GM12878 (cell line): ENCODE results near the gene PCK2. TPM values are rescaled to one million over a fixed set of nuclear protein-coding genes. Genes with fewer than 3 reads are reported as not detected.

ENCODE experiments used
- ATAC-seq: fragments of 200-7000 bp; cut with Tn5 transposase; 3 replicates; pipeline ENCODE4 v1.9.1; 2020; ENCODE audit warnings: mild to moderate bottlenecking, moderate library complexity
- BruUV-seq: library from RNA; stranded (reverse); fragments of 400-500 nt; replicated peaks from 2 replicates; lab custom pipeline; 2021; lab: Mats Ljungman, UMichigan
- CTCF ChIA-PET: fragments of 300-600 bp; sonication (Branson Sonifier 250); formaldehyde crosslinking; extraction: SDS; loops from one replicate; lab custom pipeline; 2021; ENCODE audit warnings: inconsistent platforms; lab: Yijun Ruan, JAX
- POLR2A ChIA-PET: fragments of 350-600 bp; formaldehyde crosslinking; extraction: SDS; loops from one replicate; lab custom pipeline; 2021; ENCODE audit warnings: inconsistent platforms; lab: Charles Lee
- RAD21 ChIA-PET: fragments of 300-600 bp; sonication (Branson Sonifier 250); formaldehyde crosslinking; loops from one replicate; lab custom pipeline; 2023; ENCODE audit warnings: antibody characterized with exemption; ENCODE audit not compliant: unreplicated experiment; lab: Charles Lee
- SMC1A ChIA-PET: fragments of 300-600 bp; sonication (Branson Sonifier 250); formaldehyde crosslinking; loops from one replicate; lab custom pipeline; 2023; ENCODE audit not compliant: unreplicated experiment, uncharacterized antibody; lab: Charles Lee
- DNase-seq: peaks from one replicate; pipeline ENCODE4 v3.0.0-alpha.2; 2011; ENCODE audit warnings: low read depth, low spot score
- FAIRE-seq: peaks from 3 replicates; lab custom pipeline; 2011; peaks lifted over from hg19 to GRCh38; lab: Jason Lieb, UNC
- H2AFZ ChIP-seq: 2 replicates; pipeline ENCODE4 v1.6.0; 2011; ENCODE audit warnings: low read depth, low read length, control low read depth; ENCODE audit not compliant: control insufficient read depth
- H3K27ac ChIP-seq: 2 replicates; pipeline ENCODE4 v1.5.1; 2011; ENCODE audit warnings: control low read depth; ENCODE audit not compliant: control insufficient read depth, insufficient read depth
- H3K27me3 ChIP-seq, 2 experiments: replicated peaks in 1 of 2; 2 replicates each; pipeline versions ENCODE4 v1.6.0 to v1.6.1; 2011; ENCODE audit warnings: low read length in 1 of 2; ENCODE audit not compliant: control insufficient read depth in 2 of 2, insufficient read depth in 2 of 2
- H3K36me3 ChIP-seq, 2 experiments: 2 replicates each; pipeline ENCODE4 v1.5.1; 2011; ENCODE audit warnings: low read length in 1 of 2; ENCODE audit not compliant: control insufficient read depth in 2 of 2, insufficient read depth in 2 of 2
- H3K4me1 ChIP-seq: 2 replicates; pipeline ENCODE4 v1.6.1; 2011; ENCODE audit warnings: mild to moderate bottlenecking, low read length, moderate library complexity, mixed read lengths; ENCODE audit not compliant: control insufficient read depth, insufficient read depth
- H3K4me2 ChIP-seq: 2 replicates; pipeline ENCODE4 v1.6.0; 2011; ENCODE audit warnings: control low read depth; ENCODE audit not compliant: control insufficient read depth, insufficient read depth
- H3K4me3 ChIP-seq: fragments of 200-600 bp; sonication (generic); 2 replicates; pipeline ENCODE4 v1.5.1; 2016
- H3K79me2 ChIP-seq: 2 replicates; pipeline ENCODE4 v1.6.0; 2011; ENCODE audit warnings: low read length; ENCODE audit not compliant: control insufficient read depth, insufficient read depth
- H3K9ac ChIP-seq: 2 replicates; pipeline ENCODE4 v1.8.0; 2011; ENCODE audit warnings: low read length, control low read depth, mixed read lengths; ENCODE audit not compliant: control insufficient read depth, insufficient read depth
- H3K9me3 ChIP-seq: replicated peaks from 3 replicates; pipeline ENCODE4 v1.5.1; 2011; ENCODE audit warnings: mild to moderate bottlenecking, low read length; ENCODE audit not compliant: control insufficient read depth, insufficient read depth
- H4K20me1 ChIP-seq: 2 replicates; pipeline ENCODE4 v1.6.0; 2011; ENCODE audit not compliant: control insufficient read depth, insufficient read depth
- ASH2L ChIP-seq: fragments of 300-600, 200-600 bp; sonication (generic); IDR thresholded peaks from 2 replicates; pipeline ENCODE4 v1.6.1; 2017; ENCODE audit warnings: low read depth, mild to moderate bottlenecking, borderline replicate concordance
- CEBPB ChIP-seq, 2 experiments: fragments of 150-350 bp in 1 of 2; IDR thresholded peaks; 2 replicates each; pipeline ENCODE4 v1.6.1; 2012 to 2014; ENCODE audit warnings: low read depth in 2 of 2, low read length in 2 of 2, borderline replicate concordance in 1 of 2, inconsistent platforms in 1 of 2
- HDAC2 ChIP-seq: fragments of 200-600 bp; sonication (generic); IDR thresholded peaks from 2 replicates; pipeline ENCODE4 v1.6.1; 2017
- KLF5 ChIP-seq: fragments of 450-650 bp; IDR thresholded peaks from 2 replicates; pipeline ENCODE4 v1.6.1; 2014; ENCODE audit warnings: mild to moderate bottlenecking; ENCODE audit not compliant: partially characterized antibody
- MTA2 ChIP-seq: fragments of 450-650 bp; IDR thresholded peaks from 2 replicates; pipeline ENCODE4 v1.6.1; 2016; ENCODE audit warnings: low read depth, mild to moderate bottlenecking, moderate library complexity
- MTA3 ChIP-seq: IDR thresholded peaks from 2 replicates; pipeline ENCODE4 v1.6.1; 2012; ENCODE audit warnings: low read length, inconsistent platforms, borderline replicate concordance
- SIN3A ChIP-seq: IDR thresholded peaks from 2 replicates; pipeline ENCODE4 v1.6.1; 2012; ENCODE audit warnings: low read depth, low read length, improper control_type of control experiment
- SMARCA5 ChIP-seq: fragments of 450-650 bp; IDR thresholded peaks from 2 replicates; pipeline ENCODE4 v1.6.1; 2017; ENCODE audit warnings: mild to moderate bottlenecking
- SREBF2 ChIP-seq: IDR thresholded peaks from 2 replicates; pipeline ENCODE4 v1.6.1; 2012; ENCODE audit warnings: mild to moderate bottlenecking, low read length
- TCF7 ChIP-seq: IDR thresholded peaks from 2 replicates; pipeline ENCODE4 v1.6.1; 2014; ENCODE audit warnings: antibody characterized with exemption, borderline replicate concordance
- WGBS: methylation state at CpG from one replicate; pipeline ENCODE4 v1.1.6; 2016; ENCODE audit warnings: low lambda C conversion rate; ENCODE audit not compliant: insufficient replicate concordance, insufficient coverage; ENCODE audit errors: missing lambda C conversion rate; 5-methylcytosine and 5-hydroxymethylcytosine counted together
- in situ Hi-C: fragments of 300-500 bp; cut with MboI; formaldehyde crosslinking; loops from 9 replicates; pipeline ENCODE4 v1.14.3; 2018; ENCODE audit warnings: mixed read lengths
- intact Hi-C: fragments of 100-400 bp; cut with micrococcal nuclease; formaldehyde crosslinking; loops from one replicate; pipeline ENCODE4 v1.14.2; 2022; ENCODE audit not compliant: unreplicated experiment
- polyA plus RNA-seq, 11 experiments: library from polyadenylated mRNA; depleted of rRNA in 4 of 11; unstranded in 6 of 11; stranded (reverse) in 5 of 11; fragments of >200 nt; fragmentation: Nextera tagmentation in 4 of 11; fragmentation: Illumina TruSeq in 1 of 11; extraction: Ambion mirVana in 4 of 11; extraction: Trizol in 1 of 11; gene quantifications; 1 replicate in 1 of 11; 2 replicates in 10 of 11; pipeline versions ENCODE4 v1.2.1 to v1.2.3, GENCODE V29; 2011 to 2016; ENCODE audit warnings: inconsistent platforms in 2 of 11, missing spikeins in 2 of 11, low read depth in 1 of 11
- total RNA-seq, 4 experiments: library from RNA; depleted of rRNA in 3 of 4; stranded (reverse); fragments of >200 nt in 3 of 4; fragmentation: Illumina TruSeq in 1 of 4; extraction: Trizol in 1 of 4; gene quantifications; 2 replicates each; pipeline versions ENCODE4 v1.2.1 to v1.2.3, GENCODE V29; 2013 to 2021
- TF ChIP-seq, protein P1 (sequence below): IDR thresholded peaks from 2 replicates; pipeline ENCODE4 v1.6.1; 2012; ENCODE audit warnings: improper control_type of control experiment, low read depth, low read length; ENCODE audit not compliant: insufficient replicate concordance
- TF ChIP-seq, protein P2 (sequence below): IDR thresholded peaks from 2 replicates; pipeline ENCODE4 v1.6.1; 2012; ENCODE audit warnings: mild to moderate bottlenecking, low read depth, low read length

PCK2 gene
- total and polyA plus RNA-seq, 10 of the 15 experiments (the other 5 are each of a cell fraction or from before 2014, with no cell fraction given): 6.6 to 110 (median 44.6) TPM

DNA sequence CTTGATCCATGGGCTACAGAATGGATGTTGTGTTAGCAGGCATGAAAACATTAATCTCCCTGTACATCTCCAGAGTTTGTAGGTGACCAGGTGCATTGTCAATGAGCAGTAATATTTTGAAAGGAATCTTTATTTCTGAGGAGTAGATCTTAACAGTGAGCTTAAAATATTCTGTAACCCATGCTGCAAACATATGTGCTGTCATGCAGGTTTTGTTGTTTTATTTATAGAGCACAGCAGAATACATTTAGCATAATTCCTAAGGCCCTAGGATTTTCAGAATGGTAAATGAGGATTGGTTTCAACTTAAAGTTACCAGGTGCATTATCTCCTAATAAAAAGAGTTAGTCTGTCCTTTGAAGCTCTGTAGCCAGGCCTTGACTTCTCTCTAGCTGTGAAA, 32.8 kb downstream of the PCK2 start (continued):
- TF ChIP-seq ASH2L (no peak), SREBF2 (no peak), HDAC2 (no peak), SMARCA5 (no peak), SIN3A (no peak)

DNA sequence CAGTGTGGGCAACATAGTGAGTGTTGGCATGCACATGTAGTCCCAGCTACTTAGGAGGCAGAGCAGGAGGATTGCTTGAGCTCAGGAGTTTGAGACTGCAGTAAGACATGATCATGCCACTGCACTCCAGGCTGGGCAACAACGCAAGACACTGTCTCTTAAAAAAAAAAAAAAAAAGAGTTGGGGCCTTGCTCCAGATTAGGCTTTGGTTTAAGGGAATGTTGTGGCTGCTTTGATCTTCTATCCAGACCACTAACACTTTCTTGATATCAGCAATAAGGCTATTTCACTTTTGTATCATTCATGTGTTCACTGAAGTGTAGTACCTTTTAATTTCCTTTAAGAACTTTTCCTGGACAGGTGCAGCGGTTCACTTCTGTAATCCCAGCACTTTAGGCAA, 33.6 kb downstream of the PCK2 start:
- H3K9me3 ChIP-seq: no peaks in the 10 kb centered on the region
- ATAC-seq (no peak; the same call in 2 of the 3 replicates), FAIRE-seq (peak; percentile 27), DNase-seq (no peak)
- H3K4me1 ChIP-seq: peaks cover 33% of the 10 kb centered on the region
- no peaks in the 10 kb centered on the region for H3K27me3 ChIP-seq
- WGBS: 52% methylated on average over 1 of the region's 2 CpGs
- H3K79me2 ChIP-seq: no peaks in the 10 kb centered on the region
- in situ Hi-C loops (no loop called here), intact Hi-C loops (no loop called here)
- peak overlapping the region; percentile 41; the same call in 1 of the 2 replicates for H3K4me2 ChIP-seq
- H3K9ac ChIP-seq: no peak overlapping the region
- ChIA-PET POLR2A (interaction anchor here (5.9 to 17.1 kb wide), 2 partner anchors 8 to 12 kb away, joined by 52 to 276 read pairs; partner anchors contain the start of genes DCAF11, EMC9, FITM1 and NRL), CTCF (interaction anchor here (0.8 to 1.2 kb wide), 4 partner anchors 9 to 88 kb away, joined by 3 to 4 read pairs (median 4); partner anchors contain the start of genes IRF9 and MDP1), SMC1A (interaction anchor here (1.0 to 6.1 kb wide), 7 partner anchors 8 to 34 kb away, joined by 3 to 47 read pairs (median 4); partner anchors contain the start of genes DCAF11, IRF9, NRL and PSME1), RAD21 (interaction anchor here (1.6 to 2.9 kb wide), 3 partner anchors 8 to 33 kb away, joined by 6 to 16 read pairs (median 11); partner anchors contain the start of genes DCAF11, IRF9, NRL and PSME1)
- H2AFZ ChIP-seq: no peak overlapping the region
- H3K36me3 ChIP-seq: peaks cover 2 to 4% of the 10 kb centered on the region in 2 experiments; a peak in 3 of 4 replicates
- H3K4me3 ChIP-seq: peak overlapping the region; percentile 37; the same call in 1 of the 2 replicates
- BruUV-seq: no TSS peak
- H3K27ac ChIP-seq: peak overlapping the region; percentile 42
- H4K20me1 ChIP-seq: no peaks in the 10 kb centered on the region
- TF ChIP-seq TCF7 (0 out of 2 replicates have a peak, but pooled peaks have one; percentile 39), CEBPB (IDR thresholded peaks at IDR 0.05; ENCODE audit: borderline replicate concordance in 1 of 2, low read depth in 2 of 2, low read length in 2 of 2) (no peak), MTA3 (no peak), KLF5 (no peak), MTA2 (no peak)
- TF ChIP-seq, protein P1, sequence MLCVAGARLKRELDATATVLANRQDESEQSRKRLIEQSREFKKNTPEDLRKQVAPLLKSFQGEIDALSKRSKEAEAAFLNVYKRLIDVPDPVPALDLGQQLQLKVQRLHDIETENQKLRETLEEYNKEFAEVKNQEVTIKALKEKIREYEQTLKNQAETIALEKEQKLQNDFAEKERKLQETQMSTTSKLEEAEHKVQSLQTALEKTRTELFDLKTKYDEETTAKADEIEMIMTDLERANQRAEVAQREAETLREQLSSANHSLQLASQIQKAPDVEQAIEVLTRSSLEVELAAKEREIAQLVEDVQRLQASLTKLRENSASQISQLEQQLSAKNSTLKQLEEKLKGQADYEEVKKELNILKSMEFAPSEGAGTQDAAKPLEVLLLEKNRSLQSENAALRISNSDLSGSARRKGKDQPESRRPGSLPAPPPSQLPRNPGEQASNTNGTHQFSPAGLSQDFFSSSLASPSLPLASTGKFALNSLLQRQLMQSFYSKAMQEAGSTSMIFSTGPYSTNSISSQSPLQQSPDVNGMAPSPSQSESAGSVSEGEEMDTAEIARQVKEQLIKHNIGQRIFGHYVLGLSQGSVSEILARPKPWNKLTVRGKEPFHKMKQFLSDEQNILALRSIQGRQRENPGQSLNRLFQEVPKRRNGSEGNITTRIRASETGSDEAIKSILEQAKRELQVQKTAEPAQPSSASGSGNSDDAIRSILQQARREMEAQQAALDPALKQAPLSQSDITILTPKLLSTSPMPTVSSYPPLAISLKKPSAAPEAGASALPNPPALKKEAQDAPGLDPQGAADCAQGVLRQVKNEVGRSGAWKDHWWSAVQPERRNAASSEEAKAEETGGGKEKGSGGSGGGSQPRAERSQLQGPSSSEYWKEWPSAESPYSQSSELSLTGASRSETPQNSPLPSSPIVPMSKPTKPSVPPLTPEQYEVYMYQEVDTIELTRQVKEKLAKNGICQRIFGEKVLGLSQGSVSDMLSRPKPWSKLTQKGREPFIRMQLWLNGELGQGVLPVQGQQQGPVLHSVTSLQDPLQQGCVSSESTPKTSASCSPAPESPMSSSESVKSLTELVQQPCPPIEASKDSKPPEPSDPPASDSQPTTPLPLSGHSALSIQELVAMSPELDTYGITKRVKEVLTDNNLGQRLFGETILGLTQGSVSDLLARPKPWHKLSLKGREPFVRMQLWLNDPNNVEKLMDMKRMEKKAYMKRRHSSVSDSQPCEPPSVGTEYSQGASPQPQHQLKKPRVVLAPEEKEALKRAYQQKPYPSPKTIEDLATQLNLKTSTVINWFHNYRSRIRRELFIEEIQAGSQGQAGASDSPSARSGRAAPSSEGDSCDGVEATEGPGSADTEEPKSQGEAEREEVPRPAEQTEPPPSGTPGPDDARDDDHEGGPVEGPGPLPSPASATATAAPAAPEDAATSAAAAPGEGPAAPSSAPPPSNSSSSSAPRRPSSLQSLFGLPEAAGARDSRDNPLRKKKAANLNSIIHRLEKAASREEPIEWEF: no peak
- TF ChIP-seq, protein P2, sequence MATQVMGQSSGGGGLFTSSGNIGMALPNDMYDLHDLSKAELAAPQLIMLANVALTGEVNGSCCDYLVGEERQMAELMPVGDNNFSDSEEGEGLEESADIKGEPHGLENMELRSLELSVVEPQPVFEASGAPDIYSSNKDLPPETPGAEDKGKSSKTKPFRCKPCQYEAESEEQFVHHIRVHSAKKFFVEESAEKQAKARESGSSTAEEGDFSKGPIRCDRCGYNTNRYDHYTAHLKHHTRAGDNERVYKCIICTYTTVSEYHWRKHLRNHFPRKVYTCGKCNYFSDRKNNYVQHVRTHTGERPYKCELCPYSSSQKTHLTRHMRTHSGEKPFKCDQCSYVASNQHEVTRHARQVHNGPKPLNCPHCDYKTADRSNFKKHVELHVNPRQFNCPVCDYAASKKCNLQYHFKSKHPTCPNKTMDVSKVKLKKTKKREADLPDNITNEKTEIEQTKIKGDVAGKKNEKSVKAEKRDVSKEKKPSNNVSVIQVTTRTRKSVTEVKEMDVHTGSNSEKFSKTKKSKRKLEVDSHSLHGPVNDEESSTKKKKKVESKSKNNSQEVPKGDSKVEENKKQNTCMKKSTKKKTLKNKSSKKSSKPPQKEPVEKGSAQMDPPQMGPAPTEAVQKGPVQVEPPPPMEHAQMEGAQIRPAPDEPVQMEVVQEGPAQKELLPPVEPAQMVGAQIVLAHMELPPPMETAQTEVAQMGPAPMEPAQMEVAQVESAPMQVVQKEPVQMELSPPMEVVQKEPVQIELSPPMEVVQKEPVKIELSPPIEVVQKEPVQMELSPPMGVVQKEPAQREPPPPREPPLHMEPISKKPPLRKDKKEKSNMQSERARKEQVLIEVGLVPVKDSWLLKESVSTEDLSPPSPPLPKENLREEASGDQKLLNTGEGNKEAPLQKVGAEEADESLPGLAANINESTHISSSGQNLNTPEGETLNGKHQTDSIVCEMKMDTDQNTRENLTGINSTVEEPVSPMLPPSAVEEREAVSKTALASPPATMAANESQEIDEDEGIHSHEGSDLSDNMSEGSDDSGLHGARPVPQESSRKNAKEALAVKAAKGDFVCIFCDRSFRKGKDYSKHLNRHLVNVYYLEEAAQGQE: no peak
